ENCODE data around the gene PTPRN2.

DNA sequence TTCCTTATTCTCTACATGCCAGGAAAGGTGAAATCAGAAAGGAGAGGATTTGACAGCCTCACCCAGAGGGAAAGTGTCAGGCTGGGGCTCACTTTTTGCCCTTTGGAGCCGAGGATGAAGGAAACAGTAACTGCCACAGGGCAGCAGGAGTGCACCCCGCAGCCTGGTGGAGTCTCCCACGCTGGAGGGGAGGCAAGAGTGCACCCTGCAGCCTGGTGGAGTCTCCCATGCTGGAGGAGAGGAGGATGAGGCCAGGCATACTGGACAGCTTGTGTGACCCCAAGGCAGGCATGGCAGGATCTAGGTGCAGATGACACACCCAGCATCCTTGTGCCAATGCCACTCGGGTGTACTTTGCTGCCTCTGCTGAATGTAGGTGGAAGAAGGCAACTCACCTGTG is 766.8 kb downstream of the PTPRN2 start:
- no peak for TF ChIP-seq POLR2A (IDR thresholded peaks at IDR 0.05)
- TF ChIP-seq, protein P1, sequence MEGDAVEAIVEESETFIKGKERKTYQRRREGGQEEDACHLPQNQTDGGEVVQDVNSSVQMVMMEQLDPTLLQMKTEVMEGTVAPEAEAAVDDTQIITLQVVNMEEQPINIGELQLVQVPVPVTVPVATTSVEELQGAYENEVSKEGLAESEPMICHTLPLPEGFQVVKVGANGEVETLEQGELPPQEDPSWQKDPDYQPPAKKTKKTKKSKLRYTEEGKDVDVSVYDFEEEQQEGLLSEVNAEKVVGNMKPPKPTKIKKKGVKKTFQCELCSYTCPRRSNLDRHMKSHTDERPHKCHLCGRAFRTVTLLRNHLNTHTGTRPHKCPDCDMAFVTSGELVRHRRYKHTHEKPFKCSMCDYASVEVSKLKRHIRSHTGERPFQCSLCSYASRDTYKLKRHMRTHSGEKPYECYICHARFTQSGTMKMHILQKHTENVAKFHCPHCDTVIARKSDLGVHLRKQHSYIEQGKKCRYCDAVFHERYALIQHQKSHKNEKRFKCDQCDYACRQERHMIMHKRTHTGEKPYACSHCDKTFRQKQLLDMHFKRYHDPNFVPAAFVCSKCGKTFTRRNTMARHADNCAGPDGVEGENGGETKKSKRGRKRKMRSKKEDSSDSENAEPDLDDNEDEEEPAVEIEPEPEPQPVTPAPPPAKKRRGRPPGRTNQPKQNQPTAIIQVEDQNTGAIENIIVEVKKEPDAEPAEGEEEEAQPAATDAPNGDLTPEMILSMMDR (IDR thresholded peaks at IDR 0.05): no peak
